Measurements from ENCODE around the gene TP53. TPM values are rescaled to one million over a fixed set of nuclear protein-coding genes. Genes with fewer than 3 reads are reported as not detected.

The TP53 gene
- total RNA-seq, 6 donors from 2014 or later, result 16.8 to 55.5 (median 21.9) TPM

- Histone ChIP-seq H3K27ac (peak overlapping the region; percentile 88 to 96 (median 94)), H3K9me3 (no peaks in the 10 kb centered on the region), H3K36me3 (peaks cover 0 to 5% (median 0%) of the 10 kb centered on the region in 4 donors), H3K4me3 (peak overlapping the region; percentile 63 to 88 (median 76)), H3K27me3 (no peaks in the 10 kb centered on the region), H3K4me1 (peaks cover 16 to 30% (median 22%) of the 10 kb centered on the region in 4 donors)
- 6 to 11% methylated on average over 44 of the region's 44 CpGs for WGBS, 2 donors
- TF ChIP-seq EP300 (IDR thresholded peaks at IDR 0.05) (peak in 1 of 4 donors; percentile 32), POLR2AphosphoS5 (IDR thresholded peaks at IDR 0.05) (peak; percentile 68 to 87), CTCF (IDR thresholded peaks at IDR 0.05) (no peak), POLR2A (IDR thresholded peaks at IDR 0.05) (peak in 2 of 4 donors; percentile 34 to 40)
- DNase-seq (peak; percentile 95 to 98), ATAC-seq (ENCODE audit: low FRiP score in 2 of 2) (peak; percentile 89 to 93)
These were observed 1.6 kb downstream of the TP53 start for GRCh38 chr17:7685533-7686221.

- no peaks in the 10 kb centered on the region for H3K27me3 ChIP-seq
- DNase-seq, result no peak
- 58 to 60% methylated on average over 15 of the region's 15 CpGs for WGBS, 2 donors
- H3K4me3 ChIP-seq, result peak overlapping the region in 3 of 4 donors; percentile 63 to 88 (median 72)
- H3K36me3 ChIP-seq, result no peaks in the 10 kb centered on the region
- ATAC-seq (ENCODE audit: low FRiP score in 2 of 2), result no peak
- H3K4me1 ChIP-seq, result peaks cover 16 to 30% (median 22%) of the 10 kb centered on the region in 4 donors
- H3K27ac ChIP-seq, result peak overlapping the region; percentile 88 to 96 (median 94)
- H3K9me3 ChIP-seq, result no peaks in the 10 kb centered on the region
- TF ChIP-seq POLR2AphosphoS5 (IDR thresholded peaks at IDR 0.05) (no peak), EP300 (IDR thresholded peaks at IDR 0.05) (no peak), POLR2A (IDR thresholded peaks at IDR 0.05) (no peak), CTCF (IDR thresholded peaks at IDR 0.05) (no peak)
These were observed 2.3 kb downstream of the TP53 start for GRCh38 chr17:7684851-7685532.

DNA sequence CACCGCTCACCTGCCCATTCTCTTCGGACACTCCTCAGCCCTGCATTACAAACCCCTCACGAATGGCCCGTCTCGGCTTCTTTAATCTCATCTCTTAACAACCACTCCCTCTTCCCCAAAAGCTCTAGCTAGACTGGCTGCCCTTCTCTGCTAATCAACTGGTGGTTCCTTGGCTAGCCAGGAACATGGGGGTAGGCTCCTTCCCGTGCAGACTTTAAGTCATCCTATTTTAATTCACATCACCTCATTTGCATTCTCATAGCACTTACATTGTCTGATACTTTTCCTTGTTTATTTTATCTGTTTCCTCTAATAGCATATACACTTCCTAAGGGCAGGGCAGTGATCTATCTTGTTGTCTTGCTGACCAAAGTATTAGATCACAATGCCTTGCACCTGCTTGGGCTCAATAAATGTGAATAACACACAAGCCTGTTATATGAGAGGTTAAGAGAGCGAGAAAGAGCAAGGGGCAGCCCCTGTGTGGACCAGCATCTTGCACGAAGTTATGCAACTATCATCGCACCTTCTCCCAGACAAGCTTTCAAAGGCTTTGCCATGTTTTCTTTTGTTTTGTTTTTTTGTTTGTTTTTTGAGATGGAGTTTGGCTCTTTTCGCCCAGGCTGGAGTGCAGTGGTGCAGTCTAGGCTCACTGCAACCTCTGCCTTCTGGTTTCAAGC lies 9.8 kb downstream of the TP53 start:
- WGBS, 2 donors, result 68 to 70% methylated on average over 10 of the region's 10 CpGs
- TF ChIP-seq POLR2AphosphoS5 (IDR thresholded peaks at IDR 0.05), result no peak
- no peak for TF ChIP-seq POLR2A (IDR thresholded peaks at IDR 0.05)
- TF ChIP-seq EP300 (IDR thresholded peaks at IDR 0.05), result no peak
- no peak for TF ChIP-seq CTCF (IDR thresholded peaks at IDR 0.05)
- Histone ChIP-seq H3K4me1 (peaks cover 0 to 6% (median 0%) of the 10 kb centered on the region in 4 donors), H3K36me3 (peaks cover 15 to 37% (median 35%) of the 10 kb centered on the region in 4 donors), H3K4me3 (no peak overlapping the region), H3K27me3 (no peaks in the 10 kb centered on the region), H3K9me3 (peaks cover 4 to 8% (median 8%) of the 10 kb centered on the region in 4 donors), H3K27ac (no peak overlapping the region)
- DNase-seq (no peak), ATAC-seq (ENCODE audit: low FRiP score in 2 of 2) (no peak)

DNA sequence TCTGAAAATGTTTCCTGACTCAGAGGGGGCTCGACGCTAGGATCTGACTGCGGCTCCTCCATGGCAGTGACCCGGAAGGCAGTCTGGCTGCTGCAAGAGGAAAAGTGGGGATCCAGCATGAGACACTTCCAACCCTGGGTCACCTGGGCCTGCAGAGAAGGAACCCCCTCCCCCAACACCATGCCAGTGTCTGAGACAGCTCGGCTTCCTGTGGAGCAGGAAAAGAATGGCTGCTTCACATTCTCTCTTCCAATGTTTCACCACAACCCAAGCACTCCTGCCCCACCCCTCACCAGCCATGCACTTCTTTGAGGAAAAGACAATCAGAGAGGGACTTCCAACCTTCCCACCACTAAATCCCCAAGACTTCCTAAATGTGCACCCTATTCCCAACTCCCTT lies 10.8 kb downstream of the TP53 start:
- Histone ChIP-seq H3K36me3 (peaks cover 15 to 47% (median 45%) of the 10 kb centered on the region in 4 donors), H3K4me3 (no peak overlapping the region), H3K4me1 (peaks cover 0 to 6% (median 0%) of the 10 kb centered on the region in 4 donors), H3K9me3 (peaks cover 4 to 8% (median 8%) of the 10 kb centered on the region in 4 donors), H3K27me3 (no peaks in the 10 kb centered on the region), H3K27ac (no peak overlapping the region)
- TF ChIP-seq EP300 (IDR thresholded peaks at IDR 0.05) (no peak), POLR2AphosphoS5 (IDR thresholded peaks at IDR 0.05) (no peak), CTCF (IDR thresholded peaks at IDR 0.05) (no peak), POLR2A (IDR thresholded peaks at IDR 0.05) (no peak)
- no peak for ATAC-seq (ENCODE audit: low FRiP score in 2 of 2)
- WGBS, 2 donors, result 91% methylated on average over 5 of the region's 5 CpGs
- DNase-seq, result no peak

Data from upper lobe of left lung (tissue), 6 donors.